NCI-H1694 (cell line): Measurements from ENCODE around the gene DHX35.
"Not testable (repeated sequence)": the region's sequence is repeated elsewhere in the genome, so short reads cannot be mapped to it uniquely, and the experiment has no call there.

Source experiments
- DNase-seq: peaks from one replicate; lab custom pipeline; 2025; lab: John Stamatoyannopoulos, UW

The DHX35 gene

GRCh38 chr20:38979434-38979833 lies 17.3 kb downstream of the DHX35 start:
- DNase-seq, result no peak

GRCh38 chr20:38979842-38980241 lies 17.7 kb downstream of the DHX35 start:
- no peak for DNase-seq

- DNase-seq, result no peak
Measured at GRCh38 chr20:38982291-38982690, 20.1 kb downstream of the DHX35 start.

DNA sequence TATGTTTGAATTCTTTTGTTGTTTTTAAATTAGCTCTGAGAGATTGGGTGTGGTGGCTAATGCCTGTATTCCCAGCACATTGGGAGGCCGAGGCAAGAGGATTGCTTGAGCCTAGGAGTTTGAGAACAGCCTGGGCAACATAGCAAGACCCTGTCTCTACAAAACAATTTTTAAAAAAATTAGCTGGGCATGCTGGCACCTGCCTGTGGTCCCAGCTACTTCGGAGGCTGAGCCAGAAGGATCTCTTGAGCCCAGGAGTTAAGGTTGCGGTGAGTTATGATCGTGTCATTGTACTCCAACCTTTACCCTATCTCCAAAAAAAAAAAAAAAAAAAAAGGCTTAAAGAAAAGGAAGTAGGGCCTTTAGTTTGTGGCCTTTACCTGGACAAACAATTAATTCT lies 22.9 kb downstream of the DHX35 start:
- no peak for DNase-seq

DNA sequence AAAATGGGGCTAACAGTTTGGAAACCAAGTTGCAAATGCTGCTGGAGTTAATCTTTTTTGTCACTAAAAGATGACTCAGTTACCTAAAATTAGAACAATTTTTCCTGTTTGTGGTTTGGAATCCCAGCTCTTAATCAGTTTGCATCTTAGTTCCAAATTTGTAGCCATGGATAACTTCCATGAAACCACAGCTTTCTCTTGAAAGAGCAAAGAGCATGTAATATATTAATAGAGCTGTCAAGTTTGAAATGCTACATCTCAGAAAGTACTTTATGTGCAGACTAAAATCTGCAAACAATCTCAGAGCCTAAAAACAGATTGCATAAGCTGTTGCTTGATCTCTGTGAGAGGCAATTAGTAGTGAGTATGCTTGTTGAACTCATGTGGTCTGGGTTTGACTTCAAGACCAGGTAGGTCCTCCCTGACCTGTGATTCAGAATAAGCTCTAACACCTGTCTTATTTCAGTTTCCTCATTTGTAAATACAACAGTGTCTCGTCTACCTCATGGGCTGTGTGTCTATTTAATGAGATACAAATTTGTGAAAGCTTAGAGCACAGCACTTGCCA lies 23.5 kb downstream of the DHX35 start:
- no peak for DNase-seq

DNA sequence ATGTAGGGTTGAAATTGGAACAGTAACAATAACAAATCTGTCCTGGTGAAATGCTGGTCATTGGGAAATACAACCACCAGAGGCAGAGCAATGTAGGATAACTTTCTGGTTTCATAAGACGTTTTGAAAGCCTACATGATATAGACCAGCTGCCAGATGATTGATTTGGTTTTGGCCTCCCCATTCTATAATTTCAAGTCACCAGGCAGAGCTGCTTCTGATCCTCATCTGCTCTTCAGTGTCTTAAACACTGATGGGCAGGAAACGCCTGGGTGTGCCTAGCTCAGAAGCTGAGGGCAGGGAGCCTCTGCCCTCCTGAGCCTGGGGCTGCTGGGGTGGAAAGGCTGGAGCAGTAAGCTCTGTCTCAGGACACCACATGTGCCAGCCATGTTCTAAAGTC lies 24.5 kb downstream of the DHX35 start:
- DNase-seq, result no peak

DNA sequence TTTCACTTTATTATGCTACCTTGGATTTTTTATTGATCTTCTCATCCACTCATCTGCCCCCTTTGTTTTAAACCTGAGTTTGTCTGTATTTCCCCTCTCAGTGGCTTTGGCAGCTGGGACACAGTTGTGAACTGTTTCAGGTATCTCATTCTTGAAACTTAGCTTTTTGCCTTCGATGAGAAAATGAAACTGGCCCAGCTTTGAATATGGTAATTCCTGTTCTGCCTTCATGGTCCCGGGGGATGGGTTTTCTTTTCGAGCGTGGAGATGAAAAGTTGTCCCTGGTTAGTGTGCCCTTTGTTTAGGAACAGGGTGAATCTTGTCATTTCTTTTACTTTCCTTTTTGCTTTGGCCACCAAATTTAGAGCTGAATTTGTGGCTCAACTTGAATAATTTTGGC lies 25.6 kb downstream of the DHX35 start:
- no peak for DNase-seq

DNA sequence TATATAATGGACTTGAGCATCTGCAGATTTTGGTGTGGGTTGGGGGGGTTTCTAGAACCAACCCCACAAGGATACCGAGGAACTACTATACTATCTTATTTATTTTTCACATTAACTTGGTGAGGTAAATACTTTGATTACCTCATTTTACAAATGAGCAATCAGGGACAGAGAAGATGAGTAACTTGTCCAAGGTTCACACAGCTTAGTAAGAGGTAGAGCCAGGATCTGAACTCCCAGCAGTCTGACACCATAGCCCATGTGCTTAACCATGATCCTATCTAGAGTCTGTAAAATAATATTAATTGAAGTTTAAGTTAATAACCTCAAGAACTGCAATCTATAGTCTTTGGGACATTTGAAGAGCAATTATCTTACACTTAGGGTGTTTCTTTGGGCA lies 28.6 kb downstream of the DHX35 start:
- no peak for DNase-seq

DNA sequence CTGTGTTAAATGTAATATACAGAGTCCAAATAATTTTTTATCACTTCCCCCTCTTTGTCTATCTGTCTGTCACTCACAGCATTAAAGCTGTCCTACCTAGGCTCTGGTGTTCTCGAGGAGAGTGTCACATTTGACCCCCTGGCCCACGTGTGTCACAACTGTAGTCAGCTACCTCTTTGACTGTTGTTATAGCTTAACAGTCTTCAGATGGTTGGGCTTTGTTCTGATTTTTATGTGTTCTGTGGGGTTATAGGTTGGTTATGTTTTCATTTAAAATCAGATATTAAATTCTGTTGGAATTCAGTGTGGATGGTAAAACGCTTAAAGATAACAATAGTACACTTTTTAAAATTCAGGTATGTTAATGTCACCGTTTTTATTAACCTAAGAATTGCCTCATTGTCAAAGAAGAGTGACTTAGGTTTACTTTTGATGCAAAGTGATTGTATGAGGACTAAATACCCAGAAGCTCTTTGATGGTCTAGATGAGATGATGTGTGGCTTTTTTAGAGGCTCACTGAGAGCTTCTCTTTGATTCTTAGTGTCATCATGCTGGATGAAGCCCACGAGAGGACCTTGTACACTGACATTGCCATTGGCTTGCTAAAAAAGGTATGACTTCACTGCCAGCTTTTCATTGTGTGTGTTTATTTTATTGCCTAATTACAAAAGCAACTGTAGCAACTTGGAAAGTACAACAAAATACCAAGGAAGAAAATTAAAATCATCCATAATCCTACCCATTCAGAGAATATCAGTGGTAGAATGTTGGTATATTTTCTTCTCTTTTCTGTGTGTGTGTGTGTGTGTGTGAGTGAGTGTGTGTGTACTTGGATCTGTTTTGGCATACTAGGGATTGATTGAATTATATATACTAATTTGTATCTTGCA lies 29.9 kb downstream of the DHX35 start:
- DNase-seq, result no peak

- no peak for DNase-seq
Measured at GRCh38 chr20:38995536-38996044, 33.4 kb downstream of the DHX35 start.

- DNase-seq, result not testable (repeated sequence)
Measured at GRCh38 chr20:38996866-38997265, 34.7 kb downstream of the DHX35 start.

- no peak for DNase-seq
Measured at GRCh38 chr20:38997622-38998021, 35.5 kb downstream of the DHX35 start.

DNA sequence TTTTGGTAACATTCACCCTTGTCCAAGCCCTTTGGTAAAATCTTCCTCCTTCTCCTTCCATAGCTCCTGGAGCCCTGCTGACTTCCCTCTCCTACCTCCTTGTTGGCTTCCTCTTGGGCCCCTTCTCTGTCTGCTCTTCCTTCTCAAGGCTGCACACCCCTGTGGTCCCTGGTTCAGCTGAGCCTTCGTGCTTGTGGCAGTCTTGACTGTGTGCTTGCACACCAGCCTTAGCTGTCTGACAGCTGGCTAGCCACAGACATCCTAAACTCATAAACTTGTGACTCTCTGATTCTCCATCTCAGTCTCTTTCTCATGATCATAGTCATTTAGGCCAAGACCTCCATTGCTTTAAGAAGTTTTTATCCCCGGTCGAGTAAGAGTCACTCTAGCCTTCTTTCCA lies 37.1 kb downstream of the DHX35 start:
- DNase-seq, result no peak

DNA sequence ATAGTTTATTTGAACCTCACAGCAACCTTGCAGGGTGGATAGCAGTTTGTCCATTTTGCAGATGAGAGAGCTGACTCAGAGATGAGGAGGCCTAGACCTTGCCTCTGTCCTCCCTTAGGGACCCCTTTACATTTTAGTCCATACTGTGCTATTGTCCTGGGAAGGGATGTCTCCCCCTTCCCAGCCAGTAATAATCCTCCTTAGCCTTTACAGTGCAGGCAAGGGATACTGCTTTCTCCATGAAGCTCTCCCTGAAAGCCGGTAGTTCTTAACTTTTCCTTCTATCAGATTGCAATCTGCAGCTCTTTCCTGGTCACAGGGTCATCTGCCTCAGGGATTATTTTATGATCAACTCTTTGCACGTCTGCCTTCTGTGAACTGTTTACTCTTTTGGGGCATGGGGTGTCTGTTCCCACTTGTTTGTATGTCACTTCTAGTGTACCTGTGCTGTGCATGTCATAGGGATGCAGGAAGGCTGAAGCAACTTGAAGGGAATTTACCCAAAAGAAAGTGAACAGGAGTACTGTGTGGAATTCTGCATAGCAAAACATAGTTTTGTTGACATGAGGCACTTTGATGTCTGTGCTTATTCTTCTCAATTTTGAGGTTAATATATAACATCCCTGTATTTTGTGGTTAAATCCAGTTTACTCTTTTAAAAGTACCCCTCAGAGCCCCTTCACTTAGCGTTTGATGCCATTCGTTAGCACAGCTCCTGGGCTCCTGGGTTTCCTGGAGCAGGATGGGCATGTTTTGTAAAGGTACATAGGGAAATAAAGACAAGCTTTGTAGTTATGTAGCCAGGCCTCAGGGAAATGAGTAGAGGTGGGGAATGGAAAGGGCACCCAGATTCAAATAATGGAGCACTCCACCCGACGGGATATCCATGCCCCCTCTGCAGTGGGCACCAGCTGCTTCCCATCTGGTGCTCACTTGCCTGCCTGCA lies 38.1 kb downstream of the DHX35 start:
- DNase-seq, result no peak

- no peak for DNase-seq
Measured at GRCh38 chr20:39004508-39004907, 42.4 kb downstream of the DHX35 start.

DNA sequence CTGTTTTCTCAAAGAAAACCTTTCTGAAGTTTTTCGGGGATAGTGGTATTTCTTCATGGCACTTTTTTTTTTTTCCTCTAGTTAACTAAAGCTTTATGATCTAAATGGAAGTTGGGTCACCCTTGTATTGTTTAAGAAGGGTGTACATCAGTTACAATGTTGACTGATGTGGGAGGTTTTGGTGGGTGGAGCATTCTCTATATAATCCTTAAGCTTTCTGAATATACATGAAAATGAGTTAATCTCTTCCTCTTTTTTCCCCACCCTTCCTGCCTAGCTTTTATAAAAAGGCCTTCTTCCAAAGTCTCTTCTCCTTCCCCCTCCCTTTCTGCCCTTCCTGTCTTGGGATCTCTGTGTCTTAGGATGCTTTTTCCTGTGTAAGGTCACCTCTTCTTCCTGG lies 47.2 kb downstream of the DHX35 start:
- no peak for DNase-seq

GRCh38 chr20:39010496-39010895 lies 48.4 kb downstream of the DHX35 start:
- no peak for DNase-seq

- no peak for DNase-seq
Measured at GRCh38 chr20:39013662-39014109, 51.5 kb downstream of the DHX35 start.

GRCh38 chr20:39016041-39016440 lies 53.9 kb downstream of the DHX35 start:
- no peak for DNase-seq

GRCh38 chr20:39016506-39016905 lies 54.4 kb downstream of the DHX35 start:
- DNase-seq, result no peak

- DNase-seq, result no peak
Measured at GRCh38 chr20:39019027-39019426, 56.9 kb downstream of the DHX35 start.

- DNase-seq, result no peak
Measured at GRCh38 chr20:39019805-39020325, 57.7 kb downstream of the DHX35 start.
